ENCODE results near the gene PAPPA.

- TF ChIP-seq, protein P1, sequence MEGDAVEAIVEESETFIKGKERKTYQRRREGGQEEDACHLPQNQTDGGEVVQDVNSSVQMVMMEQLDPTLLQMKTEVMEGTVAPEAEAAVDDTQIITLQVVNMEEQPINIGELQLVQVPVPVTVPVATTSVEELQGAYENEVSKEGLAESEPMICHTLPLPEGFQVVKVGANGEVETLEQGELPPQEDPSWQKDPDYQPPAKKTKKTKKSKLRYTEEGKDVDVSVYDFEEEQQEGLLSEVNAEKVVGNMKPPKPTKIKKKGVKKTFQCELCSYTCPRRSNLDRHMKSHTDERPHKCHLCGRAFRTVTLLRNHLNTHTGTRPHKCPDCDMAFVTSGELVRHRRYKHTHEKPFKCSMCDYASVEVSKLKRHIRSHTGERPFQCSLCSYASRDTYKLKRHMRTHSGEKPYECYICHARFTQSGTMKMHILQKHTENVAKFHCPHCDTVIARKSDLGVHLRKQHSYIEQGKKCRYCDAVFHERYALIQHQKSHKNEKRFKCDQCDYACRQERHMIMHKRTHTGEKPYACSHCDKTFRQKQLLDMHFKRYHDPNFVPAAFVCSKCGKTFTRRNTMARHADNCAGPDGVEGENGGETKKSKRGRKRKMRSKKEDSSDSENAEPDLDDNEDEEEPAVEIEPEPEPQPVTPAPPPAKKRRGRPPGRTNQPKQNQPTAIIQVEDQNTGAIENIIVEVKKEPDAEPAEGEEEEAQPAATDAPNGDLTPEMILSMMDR (IDR thresholded peaks at IDR 0.05; ENCODE audit: low read depth, low read length) = no peak
- TF ChIP-seq MYC (IDR thresholded peaks at IDR 0.05; ENCODE audit: low read depth, low read length) (no peak), POLR2A (IDR thresholded peaks at IDR 0.05; ENCODE audit: extremely low read depth, insufficient read length) (no peak)
Observed at GRCh38 chr9:116450378-116451139, 297.0 kb downstream of the PAPPA start.
